ENCODE results near the gene CRACR2B.
A peak's percentile ranks its signal among the peaks of the same experiment; 100 is the strongest.

Gene CRACR2B

GRCh38 chr11:827897-828192 is at the start of gene CRACR2B:
Gene CRACR2B (plus strand): TSS chr11:827919. CDS start chr11:828608, 689 bp downstream.
- DNase-seq: no peak

- no peak for DNase-seq
These were observed 48.5 kb upstream of the CRACR2B start for GRCh38 chr11:778976-779954.

GRCh38 chr11:779955-780532 is 47.7 kb upstream of the CRACR2B start:
- DNase-seq: no peak

GRCh38 chr11:782264-783174 is 45.2 kb upstream of the CRACR2B start:
- no peak for DNase-seq

- peak; percentile 60 for DNase-seq
These were observed 44.1 kb upstream of the CRACR2B start for GRCh38 chr11:783581-784015.

GRCh38 chr11:786235-787083 is 41.3 kb upstream of the CRACR2B start:
- DNase-seq: no peak

GRCh38 chr11:787084-787675 is 40.5 kb upstream of the CRACR2B start:
- no peak for DNase-seq

- no peak for DNase-seq
These were observed 39.6 kb upstream of the CRACR2B start for GRCh38 chr11:788009-788640.

GRCh38 chr11:788953-789940 is 38.5 kb upstream of the CRACR2B start:
- no peak for DNase-seq

- no peak for DNase-seq
These were observed 37.8 kb upstream of the CRACR2B start, which contains the start of gene CEND1 for GRCh38 chr11:789943-790342. Gene CEND1 (minus strand): TSS chr11:790090. CDS start chr11:788576, 1,514 bp downstream.

GRCh38 chr11:790721-791564 is 36.8 kb upstream of the CRACR2B start:
- no peak for DNase-seq

GRCh38 chr11:791658-792534 is 35.8 kb upstream of the CRACR2B start:
- DNase-seq: no peak

GRCh38 chr11:792535-792821 is 35.2 kb upstream of the CRACR2B start:
- DNase-seq: no peak

- DNase-seq: no peak
These were observed 34.8 kb upstream of the CRACR2B start for GRCh38 chr11:792873-793272.

- no peak for DNase-seq
These were observed 34.2 kb upstream of the CRACR2B start for GRCh38 chr11:793556-793955.

- no peak for DNase-seq
These were observed 33.5 kb upstream of the CRACR2B start for GRCh38 chr11:794013-794765.

Data from NCI-H1048 (cell line).